HG03280 (cell line): ENCODE results near the gene CABLES2.

ENCODE experiments used
- ATAC-seq: cut with Tn5 transposase; IDR thresholded peaks from one replicate; pipeline ENCODE4 v1.9.1; 2021; ENCODE audit warnings: mild to moderate bottlenecking, moderate library complexity; ENCODE audit not compliant: unreplicated experiment

Gene CABLES2

GRCh38 chr20:62418709-62419487 lies 11.8 kb upstream of the CABLES2 start:
- ATAC-seq: no peak

GRCh38 chr20:62417981-62418708 lies 11.1 kb upstream of the CABLES2 start:
- no peak for ATAC-seq

GRCh38 chr20:62416651-62417637 lies 9.9 kb upstream of the CABLES2 start:
- ATAC-seq: no peak

- no peak for ATAC-seq
Observed at GRCh38 chr20:62415354-62416111, 8.4 kb upstream of the CABLES2 start.

GRCh38 chr20:62413896-62414481 lies 6.9 kb upstream of the CABLES2 start:
- no peak for ATAC-seq

GRCh38 chr20:62413025-62413570 lies 6.0 kb upstream of the CABLES2 start:
- no peak for ATAC-seq

GRCh38 chr20:62412194-62413024 lies 5.3 kb upstream of the CABLES2 start:
- ATAC-seq: no peak

GRCh38 chr20:62411479-62412193 lies 4.6 kb upstream of the CABLES2 start:
- ATAC-seq: no peak

- no peak for ATAC-seq
Observed at GRCh38 chr20:62410746-62411478, 3.8 kb upstream of the CABLES2 start.

GRCh38 chr20:62409931-62410745 lies 3.1 kb upstream of the CABLES2 start:
- ATAC-seq: no peak

- ATAC-seq: no peak
Observed at GRCh38 chr20:62409086-62409853, 2.2 kb upstream of the CABLES2 start.

- ATAC-seq: no peak
Observed at GRCh38 chr20:62408640-62409039, 1.6 kb upstream of the CABLES2 start.

- no peak for ATAC-seq
Observed at GRCh38 chr20:62408055-62408454, 970 bp upstream of the CABLES2 start.

GRCh38 chr20:62406635-62407176 lies 379 bp downstream of the CABLES2 start:
- ATAC-seq: peak; percentile 7

- no peak for ATAC-seq
Observed at GRCh38 chr20:62405981-62406513, 1.0 kb downstream of the CABLES2 start.
